RWPE2 (cell line): Measurements from ENCODE around the gene CNTNAP2.

Experiments used
- ATAC-seq: fragments of 200-7000 bp; cut with Tn5 transposase; 3 replicates; pipeline ENCODE4 v1.9.1; 2021; ENCODE audit warnings: low read depth
- DNase-seq: peaks from one replicate; pipeline ENCODE4 v3.0.0-alpha.2; 2020; ENCODE audit warnings: low spot score
- H3K27ac ChIP-seq: fragments of 450-650 bp; 2 replicates; pipeline ENCODE4 v1.5.1; 2017; ENCODE audit warnings: mild to moderate bottlenecking; ENCODE audit not compliant: poor library complexity, severe bottlenecking
- H3K27me3 ChIP-seq: fragments of 250-450 bp; sonication (Bioruptor Pico); 2 replicates; pipeline ENCODE4 v1.5.1; 2021; ENCODE audit warnings: mild to moderate bottlenecking, moderate library complexity; ENCODE audit not compliant: insufficient read depth, poor library complexity, severe bottlenecking
- H3K36me3 ChIP-seq: fragments of 250-450 bp; sonication (Bioruptor Pico); 2 replicates; pipeline ENCODE4 v1.5.1; 2020; ENCODE audit warnings: low read depth, mild to moderate bottlenecking, moderate library complexity
- H3K4me1 ChIP-seq: fragments of 250-450 bp; sonication (Bioruptor Pico); 2 replicates; pipeline ENCODE4 v1.5.1; 2021; ENCODE audit warnings: mild to moderate bottlenecking, moderate library complexity; ENCODE audit not compliant: insufficient read depth, poor library complexity, severe bottlenecking
- H3K4me3 ChIP-seq: fragments of 250-450 bp; sonication (Bioruptor Pico); 2 replicates; pipeline ENCODE4 v1.5.1; 2021; ENCODE audit warnings: mild to moderate bottlenecking, moderate library complexity; ENCODE audit not compliant: severe bottlenecking
- H3K9me3 ChIP-seq: fragments of 250-450 bp; sonication (Bioruptor Pico); 2 replicates; pipeline ENCODE4 v1.5.1; 2021; ENCODE audit warnings: mild to moderate bottlenecking, moderate library complexity; ENCODE audit not compliant: severe bottlenecking
- TF ChIP-seq, protein P1 (sequence below): fragments of 450-650 bp; IDR thresholded peaks from one replicate; pipeline ENCODE4 v1.5.1; 2017; ENCODE audit warnings: mild to moderate bottlenecking, moderate library complexity; ENCODE audit not compliant: poor library complexity, severe bottlenecking

Gene CNTNAP2

DNA sequence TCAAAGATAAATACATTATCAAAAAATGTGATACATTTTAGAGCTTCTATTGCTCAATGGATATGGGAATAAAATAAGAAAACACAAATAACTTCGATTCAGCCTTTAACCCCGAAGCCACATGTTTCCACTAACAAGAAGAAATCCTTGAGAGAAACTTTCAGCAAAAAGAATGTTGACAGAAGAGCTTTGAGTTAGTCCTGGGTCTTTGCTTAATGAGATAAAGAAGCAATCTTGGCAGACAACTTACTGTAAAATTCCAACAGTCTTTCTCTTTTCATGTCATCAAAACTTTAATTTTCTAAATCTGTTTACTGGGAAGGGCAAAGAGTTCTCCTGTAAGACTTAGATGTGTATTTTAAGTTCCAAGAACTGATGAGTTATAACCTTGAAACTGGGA, 810.2 kb downstream of the CNTNAP2 start:
- H3K9me3 ChIP-seq: no peaks in the 10 kb centered on the region
- TF ChIP-seq, protein P1, sequence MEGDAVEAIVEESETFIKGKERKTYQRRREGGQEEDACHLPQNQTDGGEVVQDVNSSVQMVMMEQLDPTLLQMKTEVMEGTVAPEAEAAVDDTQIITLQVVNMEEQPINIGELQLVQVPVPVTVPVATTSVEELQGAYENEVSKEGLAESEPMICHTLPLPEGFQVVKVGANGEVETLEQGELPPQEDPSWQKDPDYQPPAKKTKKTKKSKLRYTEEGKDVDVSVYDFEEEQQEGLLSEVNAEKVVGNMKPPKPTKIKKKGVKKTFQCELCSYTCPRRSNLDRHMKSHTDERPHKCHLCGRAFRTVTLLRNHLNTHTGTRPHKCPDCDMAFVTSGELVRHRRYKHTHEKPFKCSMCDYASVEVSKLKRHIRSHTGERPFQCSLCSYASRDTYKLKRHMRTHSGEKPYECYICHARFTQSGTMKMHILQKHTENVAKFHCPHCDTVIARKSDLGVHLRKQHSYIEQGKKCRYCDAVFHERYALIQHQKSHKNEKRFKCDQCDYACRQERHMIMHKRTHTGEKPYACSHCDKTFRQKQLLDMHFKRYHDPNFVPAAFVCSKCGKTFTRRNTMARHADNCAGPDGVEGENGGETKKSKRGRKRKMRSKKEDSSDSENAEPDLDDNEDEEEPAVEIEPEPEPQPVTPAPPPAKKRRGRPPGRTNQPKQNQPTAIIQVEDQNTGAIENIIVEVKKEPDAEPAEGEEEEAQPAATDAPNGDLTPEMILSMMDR: no peak
- no peaks in the 10 kb centered on the region for H3K4me1 ChIP-seq
- no peaks in the 10 kb centered on the region for H3K27me3 ChIP-seq
- no peak for ATAC-seq
- DNase-seq: no peak
- no peak overlapping the region for H3K27ac ChIP-seq
- H3K4me3 ChIP-seq: no peak overlapping the region
- no peaks in the 10 kb centered on the region for H3K36me3 ChIP-seq

DNA sequence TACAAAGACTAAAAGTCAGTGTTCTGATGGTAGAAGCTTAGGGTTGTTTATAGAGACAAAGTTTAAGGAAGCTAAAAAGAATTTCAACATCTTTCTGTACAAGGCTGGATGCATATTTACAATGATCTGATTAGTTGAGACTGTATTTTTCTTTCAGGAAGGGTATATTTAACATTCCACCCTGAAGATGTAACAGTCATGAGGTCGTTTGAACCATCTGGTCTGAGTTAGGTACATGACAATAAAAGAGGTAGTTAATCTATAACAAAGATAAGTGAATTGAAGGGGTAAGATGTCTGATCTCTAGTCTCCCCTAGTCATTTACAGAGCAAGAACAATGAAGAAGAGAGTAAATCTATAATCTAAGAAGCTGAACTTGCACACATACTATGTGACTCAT, 821.2 kb downstream of the CNTNAP2 start:
- H3K4me3 ChIP-seq: no peak overlapping the region
- no peak overlapping the region for H3K27ac ChIP-seq
- H3K27me3 ChIP-seq: no peaks in the 10 kb centered on the region
- no peaks in the 10 kb centered on the region for H3K36me3 ChIP-seq
- TF ChIP-seq, protein P1: no peak
- ATAC-seq (no peak), DNase-seq (no peak)
- H3K4me1 ChIP-seq: no peaks in the 10 kb centered on the region
- no peaks in the 10 kb centered on the region for H3K9me3 ChIP-seq

DNA sequence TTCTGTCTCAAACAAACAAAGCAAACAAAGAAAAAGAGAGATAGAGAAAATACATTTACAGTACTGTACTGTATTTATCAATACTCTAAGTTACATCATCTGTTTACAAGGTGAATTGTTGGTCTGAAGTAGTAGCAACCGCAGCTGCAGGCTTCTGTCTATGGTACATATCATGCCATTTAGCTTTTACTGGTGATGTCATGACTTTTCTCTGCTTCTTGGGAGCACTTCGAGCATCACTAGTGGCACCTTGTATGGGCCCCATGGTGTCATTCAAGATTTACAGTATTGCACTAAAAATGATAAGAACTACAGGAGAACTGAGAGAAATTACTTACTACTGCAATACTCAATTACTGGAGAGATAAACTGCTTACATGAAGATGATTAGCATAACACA, 826.9 kb downstream of the CNTNAP2 start:
- Histone ChIP-seq H3K27me3 (no peaks in the 10 kb centered on the region), H3K4me1 (no peaks in the 10 kb centered on the region), H3K27ac (no peak overlapping the region), H3K9me3 (no peaks in the 10 kb centered on the region), H3K4me3 (no peak overlapping the region), H3K36me3 (no peaks in the 10 kb centered on the region)
- ATAC-seq (no peak), DNase-seq (no peak)
- TF ChIP-seq, protein P1: no peak

- ATAC-seq (no peak), DNase-seq (no peak)
- Histone ChIP-seq H3K36me3 (no peaks in the 10 kb centered on the region), H3K27me3 (no peaks in the 10 kb centered on the region), H3K4me3 (no peak overlapping the region), H3K9me3 (peaks cover 1% of the 10 kb centered on the region), H3K27ac (no peak overlapping the region), H3K4me1 (no peaks in the 10 kb centered on the region)
- TF ChIP-seq, protein P1: no peak
Measured at GRCh38 chr7:146948703-146949102, 832.1 kb downstream of the CNTNAP2 start.

- no peak overlapping the region for H3K4me3 ChIP-seq
Measured at GRCh38 chr7:146956321-146956720, 839.7 kb downstream of the CNTNAP2 start.

More at GRCh38 chr7:146956321-146956720, 839.7 kb downstream of the CNTNAP2 start:
- ATAC-seq (no peak), DNase-seq (no peak)
- no peaks in the 10 kb centered on the region for H3K36me3 ChIP-seq
- TF ChIP-seq, protein P1: no peak
- H3K27ac ChIP-seq: no peak overlapping the region
- no peaks in the 10 kb centered on the region for H3K9me3 ChIP-seq
- H3K4me1 ChIP-seq: no peaks in the 10 kb centered on the region
- no peaks in the 10 kb centered on the region for H3K27me3 ChIP-seq
